ENCODE data around the gene FLOT1.

FLOT1 gene

DNA sequence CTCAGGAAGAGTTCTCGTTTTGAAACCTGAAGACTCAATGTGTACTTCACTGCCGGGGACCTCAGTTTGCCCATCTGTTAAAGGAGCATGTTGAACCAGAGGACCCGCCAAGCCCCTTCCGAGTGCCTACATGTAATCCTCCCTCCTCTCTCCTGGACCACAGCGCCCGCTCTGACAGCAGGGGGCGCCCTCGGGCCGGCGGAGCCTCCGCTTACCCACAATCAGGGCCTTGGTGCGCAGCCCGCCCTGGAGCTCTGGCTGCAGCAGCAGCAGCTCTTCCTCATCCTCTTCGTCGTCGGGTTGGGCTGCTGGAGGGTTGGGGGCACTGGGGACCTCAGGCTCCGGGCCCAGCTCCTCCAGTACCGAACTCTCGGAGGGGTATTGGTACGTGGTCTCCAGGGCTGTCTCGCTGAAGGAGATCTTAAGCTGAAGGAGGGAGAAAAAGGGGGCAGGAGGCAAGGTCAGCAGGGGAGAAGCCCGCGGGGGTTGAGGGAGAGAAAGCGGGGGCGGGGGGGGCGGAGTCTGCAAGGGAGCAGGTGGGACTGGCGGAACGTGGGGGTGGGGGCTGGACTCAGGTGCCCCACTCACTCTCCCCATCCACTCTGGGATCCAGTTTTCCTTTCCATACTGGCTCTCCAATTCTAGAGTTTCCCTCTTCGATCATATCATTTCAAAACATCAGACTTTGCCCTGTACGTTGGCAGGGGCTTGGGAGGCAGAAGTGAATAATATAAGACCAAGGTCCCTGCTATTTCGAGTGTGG is 63.3 kb downstream of the FLOT1 start:
- peak; percentile 42 to 48 for ATAC-seq
